ENCODE results near the gene WNT3.

GRCh38 chr17:46771561-46772474 lies 46.7 kb downstream of the WNT3 start:
- no peak for TF ChIP-seq CTCF (conservative IDR thresholded peaks at IDR 0.05 in 1 of 2, IDR thresholded peaks at IDR 0.05 in 1 of 2; ENCODE audit: extremely low read depth in 1 of 2, insufficient read depth in 1 of 2, low read depth in 1 of 2, low read length in 2 of 2)
- TF ChIP-seq EZH2 (IDR thresholded peaks at IDR 0.05; ENCODE audit: borderline replicate concordance, low read length), result no peak

All from mammary epithelial cell (primary cell).